IPS-15b (cell line): ENCODE measurements around the gene MYO18A.

ENCODE experiments used
- H3K27me3 ChIP-seq: one replicate; pipeline ENCODE4 v1.6.1; 2013; ENCODE audit warnings: low read length; ENCODE audit not compliant: control insufficient read depth, insufficient read depth
- H3K36me3 ChIP-seq: one replicate; pipeline ENCODE4 v1.6.1; 2013; ENCODE audit warnings: low read length; ENCODE audit not compliant: control insufficient read depth, insufficient read depth
- H3K4me1 ChIP-seq: one replicate; pipeline ENCODE4 v1.6.1; 2013; ENCODE audit warnings: mild to moderate bottlenecking, low read length; ENCODE audit not compliant: control insufficient read depth, insufficient read depth
- H3K4me3 ChIP-seq: one replicate; pipeline ENCODE4 v1.5.1; 2013; ENCODE audit warnings: low read depth, low read length
- H3K9ac ChIP-seq: one replicate; pipeline ENCODE4 v1.6.1; 2013; ENCODE audit warnings: low read depth, mild to moderate bottlenecking, low read length
- H3K9me3 ChIP-seq: one replicate; pipeline ENCODE4 v1.6.1; 2013; ENCODE audit warnings: mild to moderate bottlenecking, low read length; ENCODE audit not compliant: control insufficient read depth, insufficient read depth

The MYO18A gene

GRCh38 chr17:29060475-29060874 lies 119.7 kb downstream of the MYO18A start:
- H3K27me3 ChIP-seq, result no peaks in the 10 kb centered on the region
- H3K4me1 ChIP-seq, result peaks cover 21% of the 10 kb centered on the region
- H3K4me3 ChIP-seq, result no peak overlapping the region
- no peaks in the 10 kb centered on the region for H3K36me3 ChIP-seq
- no peaks in the 10 kb centered on the region for H3K9me3 ChIP-seq
- H3K9ac ChIP-seq, result no peak overlapping the region

GRCh38 chr17:29059281-29059680 lies 120.9 kb downstream of the MYO18A start:
- H3K27me3 ChIP-seq, result no peaks in the 10 kb centered on the region
- no peaks in the 10 kb centered on the region for H3K36me3 ChIP-seq
- H3K9ac ChIP-seq, result no peak overlapping the region
- H3K9me3 ChIP-seq, result no peaks in the 10 kb centered on the region
- no peak overlapping the region for H3K4me3 ChIP-seq
- peaks cover 21% of the 10 kb centered on the region for H3K4me1 ChIP-seq

DNA sequence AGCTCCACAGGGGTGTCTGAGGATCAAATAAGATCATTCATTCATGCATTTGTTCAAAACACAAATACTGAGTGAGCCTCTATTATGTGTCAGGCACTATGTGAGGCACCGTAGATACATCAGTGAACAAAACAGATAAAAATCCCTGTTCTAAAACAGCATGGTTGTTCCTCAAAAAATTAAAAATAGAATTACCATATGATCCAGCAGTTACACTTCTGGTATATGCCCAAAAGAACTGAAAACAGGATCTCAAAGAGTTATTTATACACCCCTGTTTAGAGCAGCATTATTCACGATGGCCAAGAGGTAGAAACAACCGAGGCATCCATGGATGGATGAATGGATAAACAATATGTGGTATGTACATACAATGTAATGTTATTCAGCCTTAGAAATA lies 121.8 kb downstream of the MYO18A start:
- H3K4me3 ChIP-seq, result no peak overlapping the region
- H3K9ac ChIP-seq, result no peak overlapping the region
- no peaks in the 10 kb centered on the region for H3K27me3 ChIP-seq
- H3K36me3 ChIP-seq, result no peaks in the 10 kb centered on the region
- no peaks in the 10 kb centered on the region for H3K9me3 ChIP-seq
- peaks cover 21% of the 10 kb centered on the region for H3K4me1 ChIP-seq

DNA sequence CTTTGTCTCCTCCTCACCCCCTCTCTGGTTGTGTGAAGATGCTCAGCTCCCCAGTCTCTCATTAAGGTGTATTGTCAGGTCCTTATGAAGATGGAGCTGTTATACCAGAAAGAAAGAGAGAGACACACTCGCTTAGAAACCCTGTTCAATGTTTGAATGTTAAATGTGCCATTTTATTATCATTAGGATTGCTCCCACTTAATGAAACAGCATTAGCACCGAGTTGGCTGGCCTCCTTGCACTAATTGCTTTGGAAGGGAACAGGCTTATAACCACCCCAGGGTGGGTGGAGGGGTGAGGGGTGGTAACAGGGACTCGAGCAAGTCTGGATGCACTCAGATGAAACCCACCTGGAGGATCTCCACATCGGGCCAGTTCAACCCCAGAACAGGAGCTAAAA lies 122.8 kb downstream of the MYO18A start:
- H3K9ac ChIP-seq, result no peak overlapping the region
- H3K4me3 ChIP-seq, result no peak overlapping the region
- H3K36me3 ChIP-seq, result peaks cover 2% of the 10 kb centered on the region
- H3K9me3 ChIP-seq, result no peaks in the 10 kb centered on the region
- peaks cover 16% of the 10 kb centered on the region for H3K4me1 ChIP-seq
- H3K27me3 ChIP-seq, result no peaks in the 10 kb centered on the region

GRCh38 chr17:29054835-29055234 lies 125.4 kb downstream of the MYO18A start:
- Histone ChIP-seq H3K9me3 (no peaks in the 10 kb centered on the region), H3K36me3 (peaks cover 2% of the 10 kb centered on the region), H3K9ac (no peak overlapping the region), H3K27me3 (no peaks in the 10 kb centered on the region), H3K4me1 (no peaks in the 10 kb centered on the region), H3K4me3 (no peak overlapping the region)

- H3K4me3 ChIP-seq, result no peak overlapping the region
- H3K27me3 ChIP-seq, result no peaks in the 10 kb centered on the region
- H3K9ac ChIP-seq, result no peak overlapping the region
- peaks cover 2% of the 10 kb centered on the region for H3K36me3 ChIP-seq
- no peaks in the 10 kb centered on the region for H3K4me1 ChIP-seq
- no peaks in the 10 kb centered on the region for H3K9me3 ChIP-seq
Measured at GRCh38 chr17:29051731-29052130, 128.5 kb downstream of the MYO18A start.

GRCh38 chr17:29051194-29051593 lies 129.0 kb downstream of the MYO18A start:
- Histone ChIP-seq H3K9ac (no peak overlapping the region), H3K9me3 (no peaks in the 10 kb centered on the region), H3K36me3 (peaks cover 2% of the 10 kb centered on the region), H3K4me1 (no peaks in the 10 kb centered on the region), H3K4me3 (no peak overlapping the region), H3K27me3 (no peaks in the 10 kb centered on the region)

GRCh38 chr17:29050176-29050575 lies 130.0 kb downstream of the MYO18A start:
- Histone ChIP-seq H3K36me3 (peaks cover 2% of the 10 kb centered on the region), H3K4me1 (peaks cover 3% of the 10 kb centered on the region), H3K27me3 (no peaks in the 10 kb centered on the region), H3K4me3 (no peak overlapping the region), H3K9ac (no peak overlapping the region), H3K9me3 (no peaks in the 10 kb centered on the region)

- Histone ChIP-seq H3K4me1 (peaks cover 3% of the 10 kb centered on the region), H3K9ac (no peak overlapping the region), H3K27me3 (no peaks in the 10 kb centered on the region), H3K4me3 (no peak overlapping the region), H3K9me3 (no peaks in the 10 kb centered on the region), H3K36me3 (peaks cover 2% of the 10 kb centered on the region)
Measured at GRCh38 chr17:29049541-29050145, 130.6 kb downstream of the MYO18A start.

DNA sequence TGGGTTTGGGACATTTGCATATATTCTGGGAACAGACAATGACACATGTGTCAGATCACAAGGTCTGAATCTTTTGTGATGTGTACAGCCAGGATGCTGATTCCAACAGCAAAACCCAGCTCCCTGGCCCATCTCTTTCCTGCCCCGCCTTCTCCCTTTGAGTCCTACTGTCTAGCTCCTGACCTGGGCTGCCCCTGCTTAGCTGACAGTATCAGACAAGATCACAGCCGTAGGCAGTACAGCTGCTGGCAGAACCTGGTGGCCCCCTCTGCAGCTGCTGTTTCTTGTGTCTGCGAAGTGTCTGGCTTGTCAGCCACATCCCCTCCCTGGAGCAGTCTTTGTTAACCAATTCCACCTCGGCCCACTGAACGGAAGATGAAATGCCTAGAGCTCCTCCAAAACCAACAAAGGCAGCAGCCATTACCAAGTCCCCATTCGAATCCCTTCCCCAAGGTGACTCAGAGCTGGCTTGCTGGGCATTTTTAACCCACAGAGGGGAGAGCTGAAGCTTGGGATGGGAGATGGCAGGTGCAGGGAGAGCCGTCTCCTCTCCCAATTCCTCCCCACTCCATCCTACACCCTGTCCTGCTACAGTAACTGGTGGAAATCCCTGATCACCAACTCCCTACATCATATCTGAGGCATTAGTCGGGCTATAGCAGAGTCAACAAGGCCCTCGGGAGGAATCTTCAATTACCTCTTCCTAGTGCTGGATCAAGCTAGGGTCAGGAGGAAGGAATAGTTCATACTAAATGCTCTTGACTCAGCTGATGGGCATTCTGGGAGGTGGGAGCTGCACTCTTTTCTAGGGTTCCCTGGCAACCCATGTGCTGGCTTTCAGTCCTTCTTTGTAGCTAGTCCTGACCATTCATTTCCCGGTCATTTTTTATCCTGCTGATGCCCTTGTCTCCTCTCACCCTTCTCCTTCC lies 131.5 kb downstream of the MYO18A start:
- Histone ChIP-seq H3K27me3 (no peaks in the 10 kb centered on the region), H3K4me3 (no peak overlapping the region), H3K36me3 (peaks cover 2% of the 10 kb centered on the region), H3K4me1 (peaks cover 3% of the 10 kb centered on the region), H3K9me3 (no peaks in the 10 kb centered on the region), H3K9ac (no peak overlapping the region)

DNA sequence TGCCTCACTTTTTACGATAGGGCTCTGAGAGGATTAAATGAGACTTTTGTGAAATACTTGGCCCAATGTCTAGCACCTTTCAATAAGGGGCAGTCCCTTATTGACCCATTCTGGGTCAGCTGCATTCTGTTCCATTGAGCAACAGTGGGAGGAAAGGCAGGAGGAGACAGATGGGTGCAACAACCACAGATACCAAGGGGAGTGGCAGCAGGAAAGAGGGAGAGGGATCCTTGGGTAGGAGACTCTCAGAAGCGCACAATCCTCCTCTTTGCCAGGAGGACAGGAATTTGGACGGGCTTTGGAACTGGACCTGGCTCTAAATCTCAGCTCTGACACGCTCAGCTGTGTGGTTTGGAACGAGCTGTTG lies 133.7 kb downstream of the MYO18A start:
- Histone ChIP-seq H3K4me3 (no peak overlapping the region), H3K9me3 (no peaks in the 10 kb centered on the region), H3K9ac (no peak overlapping the region), H3K27me3 (no peaks in the 10 kb centered on the region), H3K36me3 (no peaks in the 10 kb centered on the region), H3K4me1 (peaks cover 19% of the 10 kb centered on the region)
